Keratinocyte (primary cell): ENCODE data around the gene BTF3. TPM values are rescaled to one million over a fixed set of nuclear protein-coding genes. Genes with fewer than 3 reads are reported as not detected.

Experiments
- DNase-seq: peaks from one replicate; pipeline ENCODE4 v3.0.0-alpha.2; 2011; ENCODE audit warnings: low read depth, missing footprints, low spot score
- FAIRE-seq: peaks from 2 replicates; lab custom pipeline; 2011; peaks lifted over from hg19 to GRCh38; lab: Jason Lieb, UNC
- H2AFZ ChIP-seq: 2 replicates; pipeline ENCODE4 v1.6.0; 2012; ENCODE audit warnings: low read length, control low read depth, inconsistent platforms; ENCODE audit not compliant: control insufficient read depth
- H3K27ac ChIP-seq: 2 replicates; pipeline ENCODE4 v1.5.1; 2011; ENCODE audit warnings: low read length; ENCODE audit not compliant: control insufficient read depth, insufficient read depth
- H3K27me3 ChIP-seq: 3 replicates; pipeline ENCODE4 v1.6.0; 2011; ENCODE audit warnings: low read length; ENCODE audit not compliant: control insufficient read depth, insufficient read depth; ENCODE audit errors: extremely low read depth
- H3K36me3 ChIP-seq, 2 experiments: 2 replicates in 1 of 2; 3 replicates in 1 of 2; pipeline ENCODE4 v1.5.1; 2011; ENCODE audit warnings: low read length in 2 of 2, mild to moderate bottlenecking in 1 of 2; ENCODE audit not compliant: control insufficient read depth in 2 of 2, insufficient read depth in 2 of 2; ENCODE audit errors: extremely low read depth in 1 of 2
- H3K4me1 ChIP-seq: 3 replicates; pipeline ENCODE4 v1.5.1; 2011; ENCODE audit warnings: low read length; ENCODE audit not compliant: control insufficient read depth, insufficient read depth; ENCODE audit errors: extremely low read depth
- H3K4me2 ChIP-seq: 3 replicates; pipeline ENCODE4 v1.6.0; 2011; ENCODE audit warnings: low read depth, low read length; ENCODE audit not compliant: control insufficient read depth, insufficient read depth; ENCODE audit errors: extremely low read depth
- H3K4me3 ChIP-seq, 3 experiments: fragments of 200-600 bp in 1 of 3; sonication (generic) in 1 of 3; 2 replicates in 2 of 3; 3 replicates in 1 of 3; pipeline ENCODE4 v1.5.1; 2011 to 2016; ENCODE audit warnings: low read length in 3 of 3, mild to moderate bottlenecking in 3 of 3, control low read depth in 2 of 3, inconsistent platforms in 1 of 3, low read depth in 1 of 3, mixed read lengths in 1 of 3, mixed run types in 1 of 3, moderate library complexity in 1 of 3; ENCODE audit not compliant: control insufficient read depth in 2 of 3, insufficient read depth in 2 of 3; ENCODE audit errors: extremely low read depth in 1 of 3
- H3K79me2 ChIP-seq: 2 replicates; pipeline ENCODE4 v1.6.0; 2012; ENCODE audit warnings: low read length; ENCODE audit not compliant: control insufficient read depth, insufficient read depth
- H3K9ac ChIP-seq: 3 replicates; pipeline ENCODE4 v1.6.0; 2011; ENCODE audit warnings: low read length; ENCODE audit not compliant: control insufficient read depth, insufficient read depth; ENCODE audit errors: extremely low read depth
- H3K9me1 ChIP-seq: 3 replicates; pipeline ENCODE4 v1.6.0; 2011; ENCODE audit warnings: low read length; ENCODE audit not compliant: control insufficient read depth, insufficient read depth; ENCODE audit errors: extremely low read depth
- H3K9me3 ChIP-seq: 2 replicates; pipeline ENCODE4 v1.5.1; 2012; ENCODE audit warnings: low read depth, low read length; ENCODE audit not compliant: control insufficient read depth
- H4K20me1 ChIP-seq: 3 replicates; pipeline ENCODE4 v1.6.0; 2011; ENCODE audit warnings: low read length; ENCODE audit not compliant: control insufficient read depth, insufficient read depth; ENCODE audit errors: extremely low read depth
- EZH2 ChIP-seq: IDR thresholded peaks from one replicate; pipeline ENCODE4 v1.6.1; 2012; ENCODE audit warnings: inconsistent platforms, mild to moderate bottlenecking, low read length, moderate library complexity
- dilution Hi-C: fragments of 300-500 bp; cut with MboI; formaldehyde crosslinking; loops from one replicate; pipeline ENCODE4 v1.7.0; 2020; ENCODE audit warnings: low sequenced_read_pairs; ENCODE audit not compliant: extremely low pct_ligation_motif_present
- polyA plus RNA-seq, 5 experiments: library from polyadenylated mRNA; depleted of rRNA in 3 of 5; stranded (reverse) in 3 of 5; stranded (forward) in 1 of 5; unstranded in 1 of 5; fragments of >200 nt; gene quantifications; 1 replicate in 1 of 5; 2 replicates in 3 of 5; 3 replicates in 1 of 5; pipeline versions ENCODE4 v1.2.1 to v1.2.3, GENCODE V29; 2011 to 2012; ENCODE audit warnings: missing spikeins in 2 of 5, low read depth in 1 of 5, low replicate concordance in 1 of 5
- TF ChIP-seq, protein P1 (sequence below), 3 experiments: IDR thresholded peaks in 1 of 3; conservative IDR thresholded peaks in 1 of 3; optimal IDR thresholded peaks in 1 of 3; 2 replicates in 2 of 3; 3 replicates in 1 of 3; pipeline versions ENCODE3 to v1.5.1; 2011; ENCODE audit warnings: low read length in 3 of 3, mild to moderate bottlenecking in 3 of 3, moderate library complexity in 2 of 3, control low read depth in 1 of 3, inconsistent platforms in 1 of 3; ENCODE audit not compliant: insufficient read depth in 2 of 3; ENCODE audit errors: extremely low read depth in 1 of 3

The BTF3 gene
- polyA plus RNA-seq, 1 donor (not counting 4 experiments of a cell fraction or from before 2014, with no cell fraction given) = 857 TPM

DNA sequence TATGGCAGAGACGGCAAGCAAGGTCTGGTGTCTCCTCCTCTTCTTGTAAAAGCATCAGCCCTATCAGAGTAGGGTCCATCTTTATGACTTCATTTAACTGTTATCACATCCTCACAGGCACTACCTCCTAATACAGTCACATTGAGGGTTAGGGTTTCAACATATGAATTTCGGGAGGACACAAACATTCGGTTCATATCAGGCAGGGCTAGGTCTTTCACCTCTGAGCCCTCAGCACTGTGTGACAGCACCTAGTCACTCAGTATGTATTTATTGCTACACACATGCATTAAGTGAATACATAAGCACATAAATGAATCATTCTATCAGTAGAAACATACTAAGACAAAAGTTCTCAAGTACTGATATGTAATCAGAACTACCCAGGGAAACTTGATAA lies 9.4 kb upstream of the BTF3 start:
- dilution Hi-C loops = no loop called here
- FAIRE-seq (no peak), DNase-seq (no peak)
- Histone ChIP-seq H3K79me2 (no peaks in the 10 kb centered on the region), H3K9ac (no peak overlapping the region), H3K9me1 (no peaks in the 10 kb centered on the region), H3K27me3 (no peaks in the 10 kb centered on the region), H4K20me1 (no peaks in the 10 kb centered on the region), H3K4me1 (no peaks in the 10 kb centered on the region), H2AFZ (no peak overlapping the region), H3K27ac (no peak overlapping the region), H3K36me3 (no peaks in the 10 kb centered on the region), H3K4me3 (no peak overlapping the region), H3K4me2 (no peak overlapping the region), H3K9me3 (no peaks in the 10 kb centered on the region)
- TF ChIP-seq EZH2 = no peak
- TF ChIP-seq, protein P1, sequence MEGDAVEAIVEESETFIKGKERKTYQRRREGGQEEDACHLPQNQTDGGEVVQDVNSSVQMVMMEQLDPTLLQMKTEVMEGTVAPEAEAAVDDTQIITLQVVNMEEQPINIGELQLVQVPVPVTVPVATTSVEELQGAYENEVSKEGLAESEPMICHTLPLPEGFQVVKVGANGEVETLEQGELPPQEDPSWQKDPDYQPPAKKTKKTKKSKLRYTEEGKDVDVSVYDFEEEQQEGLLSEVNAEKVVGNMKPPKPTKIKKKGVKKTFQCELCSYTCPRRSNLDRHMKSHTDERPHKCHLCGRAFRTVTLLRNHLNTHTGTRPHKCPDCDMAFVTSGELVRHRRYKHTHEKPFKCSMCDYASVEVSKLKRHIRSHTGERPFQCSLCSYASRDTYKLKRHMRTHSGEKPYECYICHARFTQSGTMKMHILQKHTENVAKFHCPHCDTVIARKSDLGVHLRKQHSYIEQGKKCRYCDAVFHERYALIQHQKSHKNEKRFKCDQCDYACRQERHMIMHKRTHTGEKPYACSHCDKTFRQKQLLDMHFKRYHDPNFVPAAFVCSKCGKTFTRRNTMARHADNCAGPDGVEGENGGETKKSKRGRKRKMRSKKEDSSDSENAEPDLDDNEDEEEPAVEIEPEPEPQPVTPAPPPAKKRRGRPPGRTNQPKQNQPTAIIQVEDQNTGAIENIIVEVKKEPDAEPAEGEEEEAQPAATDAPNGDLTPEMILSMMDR (optimal IDR thresholded peaks at IDR 0.05 in 1 of 3, IDR thresholded peaks at IDR 0.05 in 1 of 3, conservative IDR thresholded peaks at IDR 0.05 in 1 of 3; ENCODE audit: extremely low read depth in 1 of 3, insufficient read depth in 2 of 3, low read length in 3 of 3) = no peak

DNA sequence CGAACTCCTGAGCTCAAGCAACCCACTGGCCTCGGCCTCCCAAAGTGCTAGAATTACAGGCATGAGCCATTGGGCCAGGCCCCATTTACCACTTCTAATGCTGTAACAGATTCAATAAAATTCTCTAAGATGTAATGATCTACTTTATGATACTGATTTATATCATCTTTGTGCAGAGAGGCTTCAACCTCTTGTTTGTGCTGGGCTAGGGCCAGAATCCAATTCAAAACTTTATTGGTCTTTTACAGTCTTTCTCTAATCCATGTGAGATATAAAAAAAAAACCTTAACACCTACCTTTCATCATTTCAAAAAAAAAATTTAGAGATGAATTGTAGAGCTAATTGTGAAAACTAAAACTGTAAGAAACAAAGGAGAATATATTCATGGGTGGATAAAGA lies 8.2 kb upstream of the BTF3 start:
- dilution Hi-C loops = no loop called here
- DNase-seq = no peak
- Histone ChIP-seq H3K9ac (no peak overlapping the region), H2AFZ (no peak overlapping the region), H3K4me3 (no peak overlapping the region), H3K36me3 (no peaks in the 10 kb centered on the region), H3K9me3 (no peaks in the 10 kb centered on the region), H3K27ac (no peak overlapping the region), H4K20me1 (no peaks in the 10 kb centered on the region), H3K79me2 (no peaks in the 10 kb centered on the region), H3K9me1 (no peaks in the 10 kb centered on the region), H3K27me3 (no peaks in the 10 kb centered on the region), H3K4me2 (no peak overlapping the region), H3K4me1 (no peaks in the 10 kb centered on the region)
- TF ChIP-seq, protein P1 (optimal IDR thresholded peaks at IDR 0.05 in 1 of 3, IDR thresholded peaks at IDR 0.05 in 1 of 3, conservative IDR thresholded peaks at IDR 0.05 in 1 of 3; ENCODE audit: extremely low read depth in 1 of 3, insufficient read depth in 2 of 3, low read length in 3 of 3) = no peak
- TF ChIP-seq EZH2 = no peak
- FAIRE-seq = no peak
